ENCODE measurements around the gene TMC3. TPM values are rescaled to one million over a fixed set of nuclear protein-coding genes. Genes with fewer than 3 reads are reported as not detected.

The TMC3 gene
- total and polyA plus RNA-seq, 10 of the 15 experiments (the other 5 are each of a cell fraction or from before 2014, with no cell fraction given) = 0.03 to 0.04 (median 0.04) TPM; not detected in 7

- TF ChIP-seq ZNF687 (IDR thresholded peaks at IDR 0.05) (no peak), DPF2 (IDR thresholded peaks at IDR 0.05) (no peak), MLLT1 (IDR thresholded peaks at IDR 0.05) (no peak), ZNF24 (IDR thresholded peaks at IDR 0.05) (no peak), PML (IDR thresholded peaks at IDR 0.05; ENCODE audit: low read length) (no peak)
These were observed 13.8 kb upstream of the TMC3 start (continued) for GRCh38 chr15:81387621-81388435.

GRCh38 chr15:81386947-81387346, 12.9 kb upstream of the TMC3 start:
- Histone ChIP-seq H3K4me2 (ENCODE audit: control insufficient read depth, insufficient read depth) (no peak overlapping the region), H3K9me3 (replicated peaks; ENCODE audit: control insufficient read depth, insufficient read depth, low read length) (no peaks in the 10 kb centered on the region), H4K20me1 (ENCODE audit: control insufficient read depth, insufficient read depth) (no peaks in the 10 kb centered on the region), H3K4me3 (no peak overlapping the region), H3K27ac (ENCODE audit: control insufficient read depth, insufficient read depth) (no peak overlapping the region), H3K9ac (ENCODE audit: control insufficient read depth, insufficient read depth, low read length) (no peak overlapping the region), H3K36me3 (ENCODE audit: control insufficient read depth in 2 of 2, insufficient read depth in 2 of 2, low read length in 1 of 2) (no peaks in the 10 kb centered on the region), H3K79me2 (ENCODE audit: control insufficient read depth, insufficient read depth, low read length) (no peaks in the 10 kb centered on the region), H2AFZ (ENCODE audit: control insufficient read depth, low read depth, low read length) (no peak overlapping the region), H3K4me1 (ENCODE audit: control insufficient read depth, insufficient read depth, low read length) (no peaks in the 10 kb centered on the region), H3K27me3 (replicated peaks in 1 of 2; ENCODE audit: control insufficient read depth in 2 of 2, insufficient read depth in 2 of 2, low read length in 1 of 2) (no peaks in the 10 kb centered on the region)
- no peak for FAIRE-seq
- no peak for ATAC-seq
- 0% methylated on average over 2 of the region's 2 CpGs for WGBS (ENCODE audit: insufficient coverage, insufficient replicate concordance, low lambda C conversion rate, missing lambda C conversion rate)
- no peak for DNase-seq (ENCODE audit: low read depth, low spot score)
- ChIA-PET SMC1A (ENCODE audit: uncharacterized antibody, unreplicated experiment) (no interaction called here), RAD21 (ENCODE audit: unreplicated experiment) (no interaction called here), CTCF (no interaction called here), POLR2A (no interaction called here)
- intact Hi-C loops (cut with micrococcal nuclease; ENCODE audit: unreplicated experiment) = no loop called here
- BruUV-seq (replicated peaks) = no TSS peak
- in situ Hi-C loops (cut with MboI) = no loop called here
- TF ChIP-seq CHD2 (IDR thresholded peaks at IDR 0.05; ENCODE audit: borderline replicate concordance, low read depth, low read length) = no peak
- no peak for TF ChIP-seq JUNB (IDR thresholded peaks at IDR 0.05)
- no peak for TF ChIP-seq RFX5 (IDR thresholded peaks at IDR 0.05; ENCODE audit: low read depth, low read length)
- TF ChIP-seq TAF1 (IDR thresholded peaks at IDR 0.05; ENCODE audit: borderline replicate concordance, low read depth, low read length) = no peak
- TF ChIP-seq RUNX3 (IDR thresholded peaks at IDR 0.05; ENCODE audit: low read length) = no peak
- TF ChIP-seq SUZ12 (IDR thresholded peaks at IDR 0.05; ENCODE audit: unreplicated experiment) = no peak
- TF ChIP-seq POU2F2 (IDR thresholded peaks at IDR 0.05; ENCODE audit: borderline replicate concordance, low read depth, low read length) = no peak
- no peak for TF ChIP-seq SMARCA5 (IDR thresholded peaks at IDR 0.05)
- no peak for TF ChIP-seq CHD4 (IDR thresholded peaks at IDR 0.05)
- TF ChIP-seq CTCF (IDR thresholded peaks at IDR 0.05 in 2 of 3, conservative IDR thresholded peaks at IDR 0.05 in 1 of 3; ENCODE audit: control insufficient read depth in 2 of 3, extremely low read depth in 1 of 3, insufficient read depth in 1 of 3, low read depth in 3 of 3, low read length in 3 of 3) = no peak
